GM19452 (cell line): ENCODE measurements around the gene CHL1.

Experiments used
- ATAC-seq: cut with Tn5 transposase; IDR thresholded peaks from one replicate; pipeline ENCODE4 v1.9.1; 2021; ENCODE audit not compliant: unreplicated experiment

Gene CHL1

DNA sequence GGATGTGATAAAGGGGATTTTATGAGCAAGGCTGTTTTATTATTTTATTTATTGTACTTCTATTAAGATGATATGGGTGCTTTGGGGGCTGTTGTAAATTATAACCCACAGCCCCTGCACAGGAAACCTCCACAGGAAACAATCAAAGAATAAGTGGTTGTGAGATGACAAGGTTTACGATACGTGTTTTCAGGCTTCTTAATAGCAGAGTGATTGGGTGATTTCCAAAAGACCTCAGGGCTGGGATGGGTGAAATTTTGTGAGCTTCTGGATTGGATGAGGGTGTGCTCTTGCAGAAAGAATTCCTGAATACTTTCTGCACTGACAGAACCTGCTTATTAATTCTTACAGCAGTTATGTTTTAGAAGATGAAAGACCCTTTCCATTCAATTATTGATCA is 21.4 kb downstream of the CHL1 start:
- no peak for ATAC-seq

DNA sequence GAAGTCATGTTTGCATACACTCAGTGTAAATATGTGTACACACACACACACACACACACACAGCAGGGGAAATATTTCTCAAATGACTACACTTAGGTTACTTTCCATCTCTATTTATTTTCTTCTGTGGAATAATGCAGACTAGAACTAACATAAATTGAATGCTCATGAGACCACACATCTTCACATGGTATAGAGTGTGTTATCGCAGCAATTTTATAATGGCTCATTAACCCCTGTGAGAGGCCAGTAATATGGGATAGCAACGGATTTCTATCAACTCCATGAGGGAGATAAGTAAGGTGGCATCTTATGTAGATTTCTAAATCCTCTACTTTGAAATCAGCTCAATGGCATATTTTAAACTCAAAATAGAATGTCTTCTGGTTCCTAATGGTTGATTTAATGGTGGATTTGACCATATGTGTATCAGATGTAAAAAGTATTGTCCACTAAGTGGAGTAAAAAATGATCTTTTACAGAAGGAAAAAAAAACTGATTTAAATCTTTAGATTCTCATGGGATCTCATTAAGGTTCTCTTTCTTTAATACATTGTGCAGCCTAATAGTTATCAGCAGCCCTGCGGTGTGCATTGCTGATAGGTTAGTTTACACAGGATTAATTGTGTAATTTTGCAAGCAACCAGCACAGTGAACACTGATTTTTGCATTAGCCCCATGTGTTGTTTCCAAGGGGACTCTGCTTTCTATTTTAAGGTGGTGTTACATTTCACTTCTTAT is 32.0 kb downstream of the CHL1 start:
- no peak for ATAC-seq

DNA sequence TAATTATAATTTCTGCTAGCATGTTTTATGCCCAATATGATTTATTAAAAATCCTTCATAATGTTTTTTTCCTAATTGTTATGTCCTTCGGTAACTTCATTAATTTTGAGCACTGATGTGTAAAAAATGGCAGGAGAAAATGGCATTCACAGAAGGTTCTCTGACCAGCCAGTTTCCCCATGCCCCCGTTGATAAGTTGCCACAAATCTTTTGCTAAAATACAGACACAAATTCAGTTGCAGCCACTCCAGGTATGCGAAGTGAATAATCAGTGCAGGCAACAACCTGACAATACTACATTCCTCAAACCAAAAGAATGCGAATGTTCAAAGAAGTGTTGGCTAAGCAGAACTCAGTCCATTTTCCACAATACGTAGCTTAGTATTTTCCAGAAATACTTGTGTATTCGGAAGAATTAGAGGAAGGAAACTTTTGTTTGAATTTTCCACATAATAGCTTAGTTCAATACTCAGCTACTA is 32.7 kb downstream of the CHL1 start:
- no peak for ATAC-seq

DNA sequence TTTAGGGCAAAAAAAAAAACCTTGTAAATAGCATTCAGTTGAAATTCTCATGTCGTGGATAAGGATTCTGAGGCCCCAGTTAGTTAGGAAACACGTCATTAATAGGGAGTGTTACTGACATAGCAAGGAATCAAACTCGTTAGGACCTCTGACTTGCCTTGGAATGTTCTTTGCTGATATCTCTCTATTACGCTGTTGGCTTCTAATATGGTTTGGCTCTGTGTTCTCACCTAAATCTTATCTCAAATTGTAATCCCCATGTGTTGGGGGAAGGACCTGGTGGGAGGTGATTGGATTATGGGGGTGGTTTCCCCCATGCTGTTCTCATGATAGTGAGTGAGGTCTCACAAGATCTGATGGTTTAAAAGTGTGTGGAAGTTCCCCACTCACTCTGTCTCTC is 40.3 kb downstream of the CHL1 start:
- no peak for ATAC-seq

DNA sequence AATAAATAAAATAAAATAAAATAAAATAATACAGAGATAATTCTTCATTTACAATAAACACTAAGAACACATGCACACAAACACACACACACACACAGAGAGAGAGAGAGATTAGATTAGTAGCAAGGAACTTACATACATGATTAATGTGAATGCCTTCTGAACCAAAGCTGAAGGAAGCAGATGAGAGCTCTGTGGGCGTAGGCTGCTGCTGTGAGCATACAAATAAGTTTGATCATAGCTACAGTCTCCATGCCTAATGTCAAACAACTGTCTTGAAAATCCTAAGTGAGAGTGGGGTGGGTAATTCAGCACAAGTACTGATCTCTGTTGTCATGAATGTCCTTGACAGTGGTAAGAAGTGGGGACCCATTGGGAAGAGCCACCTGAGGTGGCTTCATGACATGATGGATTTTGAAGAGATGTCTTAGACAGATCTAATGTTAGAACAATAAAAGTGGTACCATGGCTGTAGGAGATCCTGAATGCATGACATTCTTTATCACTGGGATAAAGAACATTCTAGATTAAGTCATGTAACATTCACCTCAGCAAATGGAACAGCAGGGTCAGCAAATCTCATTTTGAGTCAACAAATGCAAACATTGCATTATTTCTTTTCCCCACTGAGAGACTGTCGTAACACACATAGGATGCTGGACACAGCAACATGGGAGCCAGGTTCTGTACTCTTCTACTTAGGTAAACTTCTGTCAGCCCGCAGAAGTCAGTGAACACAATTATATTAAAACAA is 46.2 kb downstream of the CHL1 start:
- no peak for ATAC-seq

DNA sequence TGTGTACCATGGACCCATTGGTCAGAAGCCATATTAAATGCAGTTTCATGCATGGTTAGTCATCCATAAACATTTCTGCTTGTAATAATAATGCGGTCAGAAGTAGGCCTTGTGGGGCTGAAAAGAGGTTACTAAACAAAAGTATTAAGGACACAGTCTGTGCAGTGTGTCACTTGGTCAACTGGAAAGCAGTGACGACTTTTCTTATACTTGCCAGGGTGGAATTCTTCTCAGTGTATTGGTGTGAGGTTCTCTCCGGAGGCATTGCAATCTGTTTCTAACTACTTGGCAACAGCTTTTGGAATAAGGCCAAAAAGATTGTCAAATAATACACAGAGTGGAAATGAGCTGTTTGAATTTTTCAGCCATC is 46.8 kb downstream of the CHL1 start:
- ATAC-seq = no peak

DNA sequence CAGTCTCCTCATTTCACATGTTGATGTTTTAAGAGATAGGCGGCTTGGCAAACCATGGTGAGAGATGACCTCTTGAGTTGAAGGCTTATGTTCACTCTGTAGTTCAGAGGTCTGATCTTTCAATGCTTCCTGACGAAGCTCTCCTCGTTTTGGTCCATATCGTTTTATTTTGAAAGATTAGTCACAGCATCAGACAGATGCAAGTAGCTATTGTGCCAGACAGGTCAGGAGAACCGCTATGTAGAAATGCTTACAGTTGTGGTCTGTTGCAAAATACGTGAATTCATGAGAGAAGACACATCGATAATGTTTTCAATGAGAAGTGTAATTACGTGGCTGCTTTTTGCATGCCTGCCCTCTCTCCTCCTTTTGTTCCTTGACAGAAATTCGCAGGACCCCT is 47.5 kb downstream of the CHL1 start:
- ATAC-seq = no peak

DNA sequence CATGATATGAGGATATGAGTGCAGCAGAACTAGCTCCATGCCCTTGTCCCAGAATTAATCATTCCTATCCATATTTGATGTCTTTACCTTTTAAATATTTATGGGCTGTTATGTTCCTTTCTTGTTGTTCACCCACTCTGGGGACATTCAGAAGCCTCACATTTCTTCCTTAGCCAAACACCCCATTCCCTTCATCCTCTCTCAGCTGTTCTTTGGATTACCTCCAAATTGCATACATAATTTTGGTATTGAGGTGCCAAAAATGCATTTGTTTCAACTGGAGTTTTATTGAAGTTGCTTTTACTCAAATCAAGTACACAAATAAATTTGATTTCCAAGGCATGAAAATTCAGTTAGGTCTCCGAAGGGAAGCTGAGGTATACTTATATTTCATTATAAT is 51.4 kb downstream of the CHL1 start:
- ATAC-seq = no peak

DNA sequence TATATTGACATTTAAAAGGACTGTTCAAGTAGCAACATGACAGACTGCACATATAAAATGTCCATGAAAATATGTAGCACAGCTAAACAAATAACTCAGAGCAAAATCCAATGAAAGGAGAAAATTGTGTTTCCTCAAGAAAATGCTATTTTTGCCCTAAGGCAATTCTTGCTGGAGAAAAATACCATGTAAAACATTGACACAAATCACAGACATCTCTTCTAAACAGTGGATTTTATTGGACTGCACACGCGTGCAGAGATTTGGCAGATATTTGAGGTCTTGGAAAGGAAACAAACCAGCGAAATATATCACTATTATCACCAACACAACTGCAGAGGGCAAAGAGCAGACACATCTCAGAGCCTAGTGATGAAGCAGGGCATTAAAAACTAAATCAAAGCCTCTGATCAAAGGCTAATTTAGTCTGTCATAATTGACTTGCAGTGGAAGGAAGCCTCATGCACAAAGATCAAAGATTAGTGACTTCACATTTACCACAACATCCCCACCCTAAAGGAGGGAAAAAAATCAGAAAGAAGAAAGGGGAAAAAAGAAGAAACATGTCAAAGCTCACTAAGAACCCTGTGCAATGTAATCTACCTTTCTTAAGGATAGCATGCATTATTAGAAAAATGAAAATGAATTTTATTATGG is 52.4 kb downstream of the CHL1 start:
- ATAC-seq = no peak

DNA sequence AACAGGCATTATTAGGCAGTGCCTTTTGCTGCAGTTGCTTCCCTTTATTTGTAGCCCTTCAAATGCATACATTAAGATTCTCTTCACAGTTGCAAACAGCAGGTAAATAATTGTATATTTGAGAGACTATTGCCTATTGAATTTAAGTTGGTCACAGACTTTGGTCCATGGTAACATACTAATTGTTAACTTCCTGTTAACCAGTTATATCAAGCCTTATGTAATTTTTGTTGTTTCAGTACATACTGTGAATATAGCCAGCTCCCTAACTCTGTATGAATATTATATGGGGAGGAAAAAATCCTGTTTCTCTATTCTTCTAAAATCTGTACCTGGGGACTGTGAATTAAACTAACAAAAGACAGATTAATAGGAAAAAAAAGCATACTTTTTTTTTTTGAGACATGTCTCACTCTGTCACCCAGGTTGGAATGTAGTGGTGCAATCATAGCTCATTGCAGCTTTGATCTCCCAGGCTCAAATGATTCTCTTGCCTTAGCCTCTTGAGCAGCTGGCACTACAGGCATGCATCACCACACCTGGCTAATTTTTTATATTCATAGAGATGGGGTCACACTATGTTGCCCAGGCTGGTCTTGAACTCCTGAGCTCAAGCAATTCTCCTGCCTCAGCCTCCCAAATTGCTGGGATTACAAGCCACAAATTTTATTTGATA is 53.2 kb downstream of the CHL1 start:
- no peak for ATAC-seq

DNA sequence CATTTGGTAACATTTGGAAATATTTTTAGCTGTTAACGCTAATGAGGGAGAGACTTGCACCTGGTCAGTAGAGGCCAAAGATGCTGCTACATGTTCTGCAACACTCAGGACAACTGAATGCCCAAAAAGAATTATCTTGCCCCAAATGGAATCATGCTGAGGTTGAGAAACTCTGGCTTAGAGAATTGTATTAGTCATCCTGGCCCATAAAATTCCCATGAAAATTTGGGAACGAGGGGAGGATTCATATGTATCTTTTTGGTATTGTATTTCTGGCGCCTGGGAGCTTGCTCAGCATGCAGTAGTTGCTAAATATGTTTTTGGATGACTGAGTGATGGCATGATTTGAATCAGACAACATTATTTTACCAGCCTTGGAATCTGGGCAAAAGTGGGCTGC is 59.9 kb downstream of the CHL1 start:
- ATAC-seq = no peak

DNA sequence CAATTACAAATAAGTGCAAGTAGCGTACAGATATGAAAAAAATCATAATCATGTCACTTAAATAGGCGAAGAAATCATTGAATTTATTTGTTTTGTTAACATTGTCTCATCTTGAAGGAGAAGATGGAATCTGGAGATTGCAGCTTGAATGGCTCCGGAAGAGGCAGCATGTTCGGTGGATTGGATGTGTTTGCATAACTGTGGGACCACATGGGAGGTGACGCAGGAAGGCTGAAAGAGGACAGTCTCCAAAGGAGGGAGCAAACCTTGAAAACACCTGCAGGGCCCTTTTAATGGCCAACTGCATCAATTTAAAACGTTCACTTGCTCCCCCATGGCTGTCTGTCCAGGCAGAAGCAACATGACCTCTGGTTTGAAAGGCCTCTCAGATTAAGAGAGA is 61.3 kb downstream of the CHL1 start:
- no peak for ATAC-seq

DNA sequence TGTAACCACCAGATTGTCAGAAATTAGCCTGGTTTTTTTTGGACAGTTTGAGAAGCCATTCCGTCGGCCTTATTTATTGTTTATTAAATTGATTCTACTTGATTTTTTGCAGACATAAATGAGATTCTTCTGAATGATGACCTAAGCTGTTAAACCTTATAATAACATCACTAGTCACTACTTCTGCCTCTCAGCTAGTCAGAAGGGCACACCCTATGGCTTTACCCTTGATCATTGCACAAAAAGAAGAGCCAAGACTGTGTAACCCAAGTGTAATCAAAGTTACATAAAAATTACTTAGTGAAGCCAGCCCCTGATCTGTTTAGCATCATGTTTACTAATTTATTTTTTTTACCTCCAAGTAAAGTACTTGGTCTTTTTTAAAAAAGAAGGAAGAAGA is 64.3 kb downstream of the CHL1 start:
- no peak for ATAC-seq

DNA sequence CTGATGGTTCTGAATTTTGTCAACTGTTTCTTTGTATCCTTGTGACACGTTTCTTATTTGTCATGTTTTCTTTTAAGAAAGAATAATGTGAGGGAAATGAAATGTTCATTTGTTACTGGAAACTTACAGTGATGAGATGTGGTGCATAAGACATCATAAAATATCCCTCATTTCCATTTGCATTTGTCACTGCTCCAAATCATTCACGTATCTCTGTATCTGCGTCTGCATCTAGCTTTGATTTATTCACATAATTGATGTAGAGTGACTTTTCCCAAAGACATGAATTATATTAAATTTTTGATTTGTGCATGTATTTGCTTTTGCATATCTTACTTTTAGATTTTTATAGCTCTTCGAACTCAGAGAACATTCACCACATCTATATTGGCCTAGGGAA is 66.8 kb downstream of the CHL1 start:
- no peak for ATAC-seq

DNA sequence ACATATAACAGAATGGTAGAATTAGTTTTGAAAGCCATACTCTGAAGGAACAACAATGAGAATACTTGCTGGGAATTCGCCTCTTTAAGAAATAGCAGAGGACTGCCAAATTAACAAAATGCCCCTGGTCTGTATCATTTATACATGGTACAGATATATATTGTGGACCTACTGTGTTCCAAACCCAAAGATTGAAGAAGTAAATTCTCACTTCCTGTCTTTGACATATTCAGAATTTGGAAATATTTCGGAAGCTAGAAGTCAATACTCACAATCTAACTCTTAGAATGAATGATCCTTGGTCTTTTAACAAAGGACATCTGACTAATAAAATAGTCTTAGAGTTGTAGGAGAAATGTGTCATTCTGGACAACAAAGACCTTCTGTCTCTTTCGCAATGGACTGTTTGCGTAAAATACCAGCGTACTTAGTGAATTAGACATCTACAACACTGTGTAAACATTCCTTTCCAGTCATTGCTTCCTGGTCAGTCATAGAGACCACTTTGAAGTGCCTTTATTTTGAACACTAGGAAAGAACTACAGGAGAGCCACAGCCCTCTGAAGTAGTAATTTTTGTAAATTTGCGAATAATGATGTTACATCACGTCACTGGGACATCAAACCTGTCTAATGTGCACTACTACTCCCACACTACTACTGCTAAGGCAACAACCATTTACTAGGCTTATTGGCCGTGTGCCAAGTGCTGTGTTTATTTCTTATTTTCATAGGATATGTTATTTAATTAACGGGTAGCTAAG is 68.0 kb downstream of the CHL1 start:
- no peak for ATAC-seq

DNA sequence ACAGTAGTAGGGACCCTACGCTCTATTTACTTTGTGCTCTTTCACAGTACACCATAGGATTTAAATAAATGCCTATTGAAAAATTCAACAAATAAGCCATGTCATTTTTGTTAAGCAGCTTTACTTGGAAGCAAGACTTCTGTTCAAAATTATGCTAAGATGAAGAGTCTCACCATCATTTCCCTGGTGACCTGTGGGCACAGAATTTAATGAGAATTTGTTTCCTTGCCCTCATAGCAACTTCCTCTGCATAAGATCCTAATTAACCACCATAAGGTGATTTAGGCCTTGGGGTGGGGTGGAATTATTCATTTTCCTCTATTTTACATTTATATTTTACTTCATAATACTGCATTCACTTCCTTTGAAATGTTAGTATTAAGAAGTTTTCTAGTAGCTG is 70.5 kb downstream of the CHL1 start:
- ATAC-seq = no peak

DNA sequence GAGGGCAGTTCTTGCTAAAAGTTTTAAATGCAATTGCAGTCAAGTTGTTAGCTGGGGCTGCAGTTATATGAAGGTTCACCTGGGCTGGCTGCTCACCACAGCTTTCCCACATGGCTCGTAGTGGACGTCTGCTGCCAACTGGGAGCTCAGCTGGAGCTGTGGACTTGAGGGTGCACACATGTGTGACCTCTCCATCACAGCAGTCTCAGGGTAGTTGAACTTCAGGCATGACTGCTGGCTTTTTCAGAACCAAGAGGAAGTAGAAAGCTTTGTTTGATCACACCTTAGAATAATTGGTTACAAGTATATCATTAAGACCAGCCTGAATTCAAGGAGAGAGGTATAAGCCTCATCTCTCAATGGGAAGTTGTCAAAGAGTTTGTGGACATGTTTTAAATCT is 74.1 kb downstream of the CHL1 start:
- no peak for ATAC-seq

DNA sequence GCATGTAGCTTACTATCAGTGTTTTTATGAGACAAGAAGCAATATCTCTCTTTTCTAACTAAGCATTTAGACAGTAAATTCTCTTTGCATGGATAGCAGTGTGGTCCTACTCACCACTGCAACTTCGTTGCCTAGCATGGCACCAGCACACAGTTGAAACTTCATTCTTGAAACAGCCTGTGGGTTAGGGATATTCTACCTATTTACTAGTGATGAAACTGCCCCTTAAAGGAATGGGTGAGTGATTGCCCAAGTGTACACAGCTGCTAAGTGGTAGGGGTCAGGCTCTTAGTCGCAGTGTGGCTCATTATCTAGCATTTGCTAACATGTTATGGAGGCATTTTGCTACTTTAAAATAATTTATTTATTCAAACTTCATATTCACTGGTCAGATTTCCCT is 78.4 kb downstream of the CHL1 start:
- no peak for ATAC-seq

DNA sequence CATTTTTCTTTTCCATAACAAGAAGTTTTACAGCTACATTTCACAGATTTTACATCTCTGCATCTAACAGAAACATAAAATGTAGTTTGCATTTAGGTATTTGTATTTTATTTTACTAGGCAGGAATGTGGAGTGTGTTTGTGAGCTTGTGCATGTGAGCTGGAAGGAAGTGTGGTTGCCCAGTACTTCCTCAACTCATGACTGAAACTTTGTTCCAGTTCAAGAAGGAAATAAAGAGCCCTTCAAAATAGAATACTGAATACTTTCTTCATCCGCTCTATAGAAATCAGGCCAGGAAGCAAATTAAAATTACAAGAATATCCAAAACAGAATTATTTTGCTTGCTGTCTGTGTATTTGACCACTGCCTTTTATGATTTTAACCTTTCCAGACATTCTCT is 81.3 kb downstream of the CHL1 start:
- ATAC-seq = no peak

DNA sequence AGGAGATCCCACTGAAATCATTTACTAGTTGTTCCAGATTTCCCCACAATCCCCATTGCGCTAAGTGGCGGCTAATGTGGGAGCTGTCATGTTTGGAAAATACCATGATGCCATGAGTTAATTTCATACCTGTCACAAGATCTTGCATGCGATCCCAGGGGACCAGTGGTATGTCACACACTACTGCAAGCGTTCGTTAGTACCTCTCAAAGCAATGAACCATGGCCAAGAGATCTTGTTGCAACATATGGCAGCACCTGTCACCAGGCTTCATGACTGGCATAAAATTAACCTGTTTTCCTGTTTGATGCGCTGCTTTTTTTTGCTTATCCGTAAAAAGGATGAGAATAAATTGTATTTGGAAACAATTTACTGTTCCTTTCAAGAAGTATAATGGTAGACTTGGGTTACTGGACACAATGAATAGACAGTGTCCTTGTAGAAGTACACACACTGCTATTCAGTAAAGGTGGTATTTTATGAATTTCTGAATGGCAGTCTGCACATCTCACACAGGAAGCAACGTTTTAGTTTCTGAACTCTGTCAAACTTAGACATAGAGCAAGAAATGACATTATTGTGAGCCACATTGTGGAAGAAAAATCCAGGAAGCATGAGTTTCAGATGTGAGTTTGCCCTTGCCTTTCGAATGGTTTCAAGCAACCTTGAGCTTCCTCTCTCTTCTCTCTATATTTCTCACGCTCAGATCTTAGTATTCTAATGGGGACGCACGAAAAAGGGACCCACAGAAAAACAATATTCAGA is 81.9 kb downstream of the CHL1 start:
- ATAC-seq = peak; percentile 81
